ENCODE results near the gene IL3.
"Not testable (repeated sequence)": the region's sequence is repeated elsewhere in the genome, so short reads cannot be mapped to it uniquely, and the experiment has no call there.

IL3 gene

GRCh38 chr5:132098151-132098594, 37.7 kb downstream of the IL3 start:
- no peak for DNase-seq

GRCh38 chr5:132098621-132099020, 38.2 kb downstream of the IL3 start:
- no peak for DNase-seq

- DNase-seq, result no peak
These were observed 38.8 kb downstream of the IL3 start for GRCh38 chr5:132099076-132099748.

GRCh38 chr5:132099905-132100304, 39.5 kb downstream of the IL3 start:
- no peak for DNase-seq

- no peak for DNase-seq
These were observed 40.3 kb downstream of the IL3 start for GRCh38 chr5:132100672-132101261.

- no peak for DNase-seq
These were observed 41.0 kb downstream of the IL3 start for GRCh38 chr5:132101385-132101880.

GRCh38 chr5:132102101-132102701, 41.7 kb downstream of the IL3 start:
- DNase-seq, result no peak

GRCh38 chr5:132102944-132103331, 42.5 kb downstream of the IL3 start:
- DNase-seq, result no peak

- DNase-seq, result no peak
These were observed 43.0 kb downstream of the IL3 start for GRCh38 chr5:132103332-132103951.

GRCh38 chr5:132103969-132104391, 43.5 kb downstream of the IL3 start:
- no peak for DNase-seq

- no peak for DNase-seq
These were observed 44.1 kb downstream of the IL3 start for GRCh38 chr5:132104556-132104955.

GRCh38 chr5:132105688-132106087, 45.2 kb downstream of the IL3 start:
- DNase-seq, result no peak

- DNase-seq, result not testable (repeated sequence)
These were observed 48.0 kb downstream of the IL3 start for GRCh38 chr5:132108495-132108894.

- DNase-seq, result not testable (repeated sequence)
These were observed 48.5 kb downstream of the IL3 start for GRCh38 chr5:132108957-132109356.

GRCh38 chr5:132109494-132110053, 49.1 kb downstream of the IL3 start:
- DNase-seq, result no peak

GRCh38 chr5:132110195-132110594, 49.7 kb downstream of the IL3 start:
- DNase-seq, result no peak

- DNase-seq, result no peak
These were observed 50.5 kb downstream of the IL3 start for GRCh38 chr5:132110930-132111329.

GRCh38 chr5:132112111-132112510, 51.7 kb downstream of the IL3 start:
- no peak for DNase-seq
